ENCODE results near the gene CD74.

CD74 gene

GRCh38 chr5:150409638-150410523, 2.8 kb downstream of the CD74 start:
- DNase-seq, result peak; percentile 88 to 91 (median 90)

DNA sequence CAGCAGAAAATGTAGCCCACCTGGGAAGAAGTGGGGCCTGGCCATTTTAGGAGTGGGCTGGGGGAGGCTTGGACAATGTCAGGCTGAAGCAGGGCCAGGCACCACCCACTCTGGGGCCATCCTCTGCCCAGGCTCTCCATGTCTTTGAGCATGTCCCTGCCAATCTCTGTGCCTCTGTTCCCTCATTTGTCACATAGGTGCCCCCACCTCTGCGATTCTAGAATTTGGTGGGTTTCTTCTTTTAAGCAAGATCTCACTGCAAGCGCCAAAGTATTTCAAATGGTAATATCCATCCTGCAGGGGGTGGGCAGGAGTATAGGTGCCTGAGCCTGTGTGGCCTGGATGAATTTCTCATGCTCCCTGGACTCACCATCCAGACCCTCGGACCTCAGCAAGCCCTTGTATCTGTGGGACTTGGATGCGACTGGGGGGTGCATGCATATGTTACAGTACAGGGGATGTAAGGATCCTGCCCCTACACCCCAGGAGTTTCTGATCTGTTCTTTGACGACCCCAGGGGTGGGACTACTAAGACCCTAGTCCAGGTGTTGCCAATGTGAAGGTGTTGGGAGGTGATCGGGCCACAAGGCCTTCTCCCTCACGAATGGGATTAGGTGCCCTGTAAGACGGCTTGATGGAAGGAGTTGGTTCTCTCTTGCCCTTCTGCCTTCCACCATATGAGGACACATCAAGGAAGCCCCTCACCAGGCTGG, 4.3 kb downstream of the CD74 start:
- no peak for DNase-seq

DNA sequence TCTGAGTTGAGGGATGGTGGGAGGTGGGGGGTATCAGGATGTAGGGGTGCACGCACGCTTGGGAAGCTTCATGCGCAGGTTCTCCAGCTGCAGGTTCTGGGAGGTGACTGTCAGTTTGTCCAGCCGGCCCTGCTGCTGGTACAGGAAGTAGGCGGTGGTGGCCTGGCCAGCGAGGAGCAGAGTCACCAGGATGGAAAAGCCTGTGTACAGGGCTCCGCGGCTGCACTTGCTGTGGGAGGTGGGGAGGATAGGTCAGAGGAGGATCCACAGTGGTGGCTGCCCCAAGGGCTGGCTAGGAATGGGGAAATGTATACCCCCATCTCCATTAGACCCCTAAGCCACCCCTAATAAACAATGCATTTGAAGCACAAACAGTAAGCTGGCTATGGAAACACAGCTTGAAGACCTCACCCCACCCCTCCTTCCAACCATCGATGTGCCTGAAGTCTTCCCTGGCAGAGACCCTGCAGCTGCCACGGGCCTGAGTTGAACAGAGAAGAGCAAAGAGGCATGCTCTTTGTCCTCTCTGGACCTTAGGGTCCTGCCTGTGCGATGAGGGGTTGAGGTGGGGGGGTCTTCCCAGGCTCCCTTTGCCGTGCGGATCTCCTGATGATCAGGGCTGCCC, 5.5 kb downstream of the CD74 start:
- DNase-seq, result no peak

DNA sequence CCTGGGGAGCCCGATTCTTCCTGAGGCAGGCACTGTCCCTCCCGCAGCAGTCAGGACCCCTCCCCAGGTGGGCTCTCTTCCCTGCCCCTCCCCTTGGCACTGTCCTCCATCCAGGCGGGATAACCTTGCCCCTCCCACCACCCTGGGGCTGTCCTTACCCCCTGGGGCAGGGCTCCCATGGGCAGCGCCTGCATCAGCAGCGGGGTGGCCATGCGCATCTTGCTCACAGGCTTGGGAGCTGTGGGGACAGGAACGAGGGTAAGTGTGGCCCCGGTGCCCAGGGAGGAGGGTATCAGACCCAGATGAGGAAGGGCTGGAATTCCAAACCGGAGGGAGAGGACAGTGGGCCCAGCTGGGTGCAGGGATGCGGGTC, 6.0 kb downstream of the CD74 start:
- DNase-seq, result no peak

DNA sequence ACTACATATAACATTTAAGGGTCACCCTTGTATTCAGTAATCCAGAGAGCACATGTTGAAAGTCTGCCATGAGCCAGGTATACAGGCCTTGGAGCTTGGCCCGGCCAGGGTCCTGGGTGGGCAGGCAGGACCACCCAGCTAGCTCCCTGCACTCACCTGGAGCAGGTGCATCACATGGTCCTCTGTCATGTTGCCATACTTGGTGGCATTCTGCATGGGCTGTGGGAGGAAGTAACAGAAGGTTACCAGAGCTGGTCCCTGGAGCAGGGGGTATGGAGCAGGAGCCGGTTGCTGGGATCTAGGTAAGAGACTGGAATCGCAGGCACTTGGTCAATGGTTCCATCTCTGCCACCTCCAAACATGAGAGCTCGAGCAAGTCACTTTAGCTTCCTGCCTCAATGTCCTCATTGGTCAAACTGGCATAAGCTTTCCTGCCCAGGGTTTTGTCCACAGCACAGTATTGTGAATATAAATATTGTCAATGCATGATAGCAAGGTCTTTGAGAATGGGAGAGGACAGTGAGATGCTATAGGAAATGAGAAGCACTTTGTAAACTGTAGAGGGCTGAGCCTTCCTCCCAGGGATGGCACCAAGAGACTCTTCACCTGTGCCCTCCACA, 6.5 kb downstream of the CD74 start:
- DNase-seq, result no peak

DNA sequence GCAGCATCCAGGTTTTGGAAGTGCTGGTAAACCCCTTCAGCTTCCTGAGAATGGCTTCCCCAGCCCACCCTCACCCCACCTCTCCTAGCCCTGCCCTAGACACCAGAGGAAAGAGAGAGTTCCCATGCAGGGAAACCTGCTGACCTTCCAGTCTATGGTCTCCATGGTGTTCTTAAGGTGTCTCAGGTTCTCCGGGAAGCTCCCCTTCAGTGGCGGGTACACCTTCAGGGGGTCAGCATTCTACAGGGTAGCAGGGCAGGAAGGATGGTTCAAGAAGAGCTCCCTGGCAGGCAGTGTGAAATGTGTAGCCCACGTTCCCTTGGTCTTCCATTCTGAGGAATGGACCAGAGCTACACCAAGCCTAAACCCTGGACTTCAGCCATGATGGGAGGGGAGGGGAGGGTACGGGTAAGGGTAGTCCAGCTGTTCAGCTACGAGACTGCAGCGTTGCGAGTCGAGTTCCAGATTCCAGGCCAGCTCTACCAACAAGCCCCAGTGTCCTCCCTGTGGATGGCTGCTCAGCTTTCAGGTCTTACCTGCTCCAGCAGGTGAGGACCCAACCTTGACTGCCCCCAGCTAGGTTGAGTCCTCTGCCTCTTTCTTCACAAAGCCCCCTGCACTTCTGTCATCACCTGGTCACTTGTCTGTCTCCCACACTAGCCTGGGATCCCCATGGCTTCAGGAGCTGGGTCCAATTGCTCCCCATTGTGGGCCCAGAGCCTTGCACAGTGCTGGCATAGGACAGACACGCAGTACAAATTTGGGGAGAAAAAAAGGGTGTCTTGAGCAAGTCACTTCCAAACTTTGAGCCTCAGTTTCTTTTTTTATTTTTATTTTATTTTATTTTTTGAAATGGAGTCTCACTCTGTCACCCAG, 7.5 kb downstream of the CD74 start:
- no peak for DNase-seq

DNA sequence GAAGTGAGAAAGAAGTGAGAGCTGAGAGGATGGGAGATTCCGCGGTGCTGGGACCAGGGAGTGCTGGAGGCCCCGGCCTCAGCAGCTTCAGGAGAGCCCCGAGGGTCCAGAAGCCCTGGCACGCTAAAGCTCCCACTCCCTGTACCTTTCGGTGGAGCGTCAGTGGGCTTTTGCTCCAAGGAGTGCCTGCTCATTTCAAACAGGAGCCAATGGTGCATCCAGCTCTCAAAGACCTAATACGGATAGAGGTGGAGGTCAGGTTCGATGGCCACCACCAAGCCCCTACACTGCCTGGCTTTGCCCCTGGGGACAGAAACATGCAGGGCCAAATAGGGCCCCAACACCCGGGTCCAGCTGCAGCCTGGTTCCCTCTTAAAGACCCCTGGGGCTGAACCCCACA, 8.2 kb downstream of the CD74 start:
- no peak for DNase-seq

DNA sequence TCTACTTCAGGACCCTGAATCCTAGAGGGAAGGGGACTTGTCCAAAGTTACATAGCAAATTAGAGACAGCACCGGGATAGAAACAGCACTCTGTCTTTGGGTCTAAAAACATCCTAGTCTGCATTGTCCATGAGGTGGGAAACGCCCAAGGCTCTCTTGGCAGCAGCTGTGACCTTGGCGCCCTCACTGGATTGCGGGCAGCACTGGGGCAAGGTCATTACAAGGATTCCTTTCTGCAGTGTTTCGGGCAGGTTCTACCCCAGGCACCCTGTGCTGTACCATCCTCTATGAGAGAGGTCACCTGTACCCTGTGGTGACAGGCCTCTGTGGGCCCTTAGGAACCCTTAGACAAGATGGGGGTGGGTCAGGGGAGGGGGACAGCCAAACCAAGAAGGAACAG, 8.6 kb downstream of the CD74 start:
- DNase-seq, result no peak

DNA sequence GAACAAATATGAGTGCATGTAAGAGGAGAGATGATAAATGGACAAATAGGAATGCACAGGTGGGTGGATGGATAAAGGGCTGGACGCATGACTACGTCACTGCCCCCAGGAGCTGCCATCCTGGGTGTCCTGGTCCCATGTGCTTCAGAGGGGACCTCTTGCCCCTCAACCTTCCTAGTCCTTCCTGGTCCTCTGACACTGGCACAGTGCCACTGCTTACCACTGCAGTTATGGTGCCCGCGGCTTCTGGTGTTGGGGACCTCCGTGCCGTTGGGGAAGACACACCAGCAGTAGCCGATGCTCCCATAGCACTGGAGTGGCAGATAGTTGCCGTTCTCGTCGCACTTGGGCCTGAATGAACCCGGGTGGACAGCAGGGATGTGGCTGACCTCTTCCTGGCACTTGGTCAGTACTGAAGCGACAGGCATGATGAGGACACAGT, 9.8 kb downstream of the CD74 start:
- DNase-seq, result no peak

DNA sequence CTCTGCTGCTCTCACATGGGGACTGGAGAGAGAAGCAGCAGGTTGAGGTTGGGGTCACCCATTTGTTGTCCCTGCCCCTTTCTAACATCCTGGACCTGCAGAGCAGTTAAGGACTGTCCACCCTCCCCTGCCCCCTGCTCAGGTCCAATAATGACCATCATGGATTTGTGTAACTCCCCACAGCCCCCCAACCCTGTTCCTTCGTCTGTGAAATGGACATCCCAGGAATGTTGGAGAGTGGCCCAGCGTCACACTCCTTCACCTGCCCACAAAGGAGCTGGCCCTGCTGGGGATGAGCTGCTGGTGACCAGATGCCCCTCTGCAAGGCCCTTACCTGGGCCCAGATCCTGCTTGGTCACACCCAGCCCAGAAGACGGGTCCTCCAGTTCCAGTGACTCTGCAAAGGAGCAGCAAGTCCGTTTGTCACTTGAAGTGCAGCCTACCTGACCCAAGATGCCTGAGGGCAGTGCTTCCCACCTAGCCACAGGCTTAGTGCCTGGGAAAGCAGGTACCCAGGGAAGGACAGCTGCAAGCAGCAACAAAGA, 10.4 kb downstream of the CD74 start:
- no peak for DNase-seq

DNA sequence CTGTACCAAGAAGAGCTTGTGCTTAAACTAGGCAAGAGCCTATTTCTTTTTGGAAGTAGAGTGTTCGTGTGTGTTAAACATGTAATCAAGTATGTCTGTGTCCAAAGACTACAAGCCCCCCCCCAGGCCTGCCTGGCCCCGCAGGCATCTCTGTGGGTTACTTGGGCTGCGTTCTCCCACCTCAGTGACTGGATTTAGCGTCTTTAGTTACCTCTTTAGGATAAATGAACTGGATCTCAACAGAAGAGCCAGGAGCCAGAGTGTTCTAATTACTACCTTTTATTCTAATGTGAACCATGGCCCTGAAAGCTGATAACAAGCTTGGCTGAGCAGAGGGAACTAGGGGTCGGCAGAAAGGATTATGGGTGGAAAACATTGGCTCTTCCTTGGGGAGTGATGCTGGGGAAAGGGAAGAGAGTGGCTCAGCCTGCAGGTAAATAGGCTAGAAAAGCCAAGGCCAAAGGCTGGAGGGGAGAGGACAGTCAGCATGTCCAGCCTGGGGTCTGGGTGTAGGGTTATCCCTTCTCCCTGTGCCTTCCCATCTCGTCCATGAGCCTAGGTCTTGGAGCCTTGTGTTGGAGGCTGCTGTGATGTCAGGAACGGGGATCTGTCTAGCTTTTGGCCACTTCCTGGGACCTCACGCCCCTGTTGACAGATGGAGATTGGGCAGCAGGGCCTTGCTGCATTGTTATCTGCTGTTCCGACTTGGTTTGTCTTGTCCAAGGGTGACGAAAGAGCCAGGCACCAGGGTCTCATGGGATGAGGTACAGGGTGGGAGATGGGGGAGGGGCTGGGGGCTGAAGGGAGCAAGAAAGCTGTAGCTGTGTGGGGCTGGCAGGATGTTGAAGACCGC, 11.1 kb downstream of the CD74 start:
- DNase-seq, result no peak

DNA sequence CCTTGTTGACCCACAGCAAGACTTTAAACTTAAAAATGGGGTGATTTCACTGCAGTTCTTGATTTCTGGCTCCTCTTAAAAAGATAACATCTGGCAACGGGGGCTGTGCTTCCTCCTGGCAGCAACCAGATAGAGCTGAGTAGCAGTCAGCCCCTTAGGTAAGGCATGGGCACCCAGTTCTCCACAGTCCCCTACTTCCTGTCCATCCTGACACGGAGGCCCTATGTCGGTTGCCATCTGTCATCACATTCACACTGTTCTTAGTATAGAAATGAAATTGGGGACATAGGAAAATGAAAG, 11.7 kb downstream of the CD74 start:
- no peak for DNase-seq

DNA sequence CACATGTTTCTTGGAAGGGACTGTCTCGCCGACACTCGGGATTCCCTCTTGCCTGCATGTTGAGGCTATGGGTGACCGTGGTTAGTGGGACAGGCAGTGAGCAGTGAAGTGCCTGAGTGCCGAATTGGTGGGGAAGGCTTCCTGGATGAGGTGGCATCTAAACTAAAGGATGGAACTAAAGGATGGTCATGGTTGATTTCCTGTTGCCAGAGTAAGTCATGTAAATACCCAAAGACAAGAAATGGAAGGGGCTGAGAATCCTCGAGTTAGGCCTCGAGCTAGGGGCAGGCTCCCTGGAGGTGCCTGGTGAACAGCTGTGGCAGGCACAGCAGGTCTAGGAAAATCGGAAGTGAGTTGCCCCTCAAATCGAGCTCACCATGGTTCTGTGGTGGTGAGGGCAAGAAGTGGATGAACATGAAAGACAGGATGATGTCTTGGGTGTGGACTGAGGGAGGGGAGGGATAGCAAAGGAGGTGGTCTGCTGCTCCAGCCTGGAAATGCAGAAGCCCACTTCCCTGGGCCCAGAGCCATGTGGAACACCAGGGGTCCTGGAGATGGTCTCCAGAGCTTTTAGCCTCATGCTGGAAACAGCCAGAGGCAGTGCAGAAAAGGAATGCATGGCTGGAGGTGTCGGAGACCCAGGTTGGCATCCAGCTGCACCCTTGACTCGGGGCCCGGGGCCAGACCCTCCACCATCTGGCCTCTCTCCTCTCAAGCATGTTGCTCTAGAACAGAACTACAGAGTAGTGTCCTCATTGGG, 12.2 kb downstream of the CD74 start:
- no peak for DNase-seq

- no peak for DNase-seq
Observed at GRCh38 chr5:150399524-150400211, 13.0 kb downstream of the CD74 start.

DNA sequence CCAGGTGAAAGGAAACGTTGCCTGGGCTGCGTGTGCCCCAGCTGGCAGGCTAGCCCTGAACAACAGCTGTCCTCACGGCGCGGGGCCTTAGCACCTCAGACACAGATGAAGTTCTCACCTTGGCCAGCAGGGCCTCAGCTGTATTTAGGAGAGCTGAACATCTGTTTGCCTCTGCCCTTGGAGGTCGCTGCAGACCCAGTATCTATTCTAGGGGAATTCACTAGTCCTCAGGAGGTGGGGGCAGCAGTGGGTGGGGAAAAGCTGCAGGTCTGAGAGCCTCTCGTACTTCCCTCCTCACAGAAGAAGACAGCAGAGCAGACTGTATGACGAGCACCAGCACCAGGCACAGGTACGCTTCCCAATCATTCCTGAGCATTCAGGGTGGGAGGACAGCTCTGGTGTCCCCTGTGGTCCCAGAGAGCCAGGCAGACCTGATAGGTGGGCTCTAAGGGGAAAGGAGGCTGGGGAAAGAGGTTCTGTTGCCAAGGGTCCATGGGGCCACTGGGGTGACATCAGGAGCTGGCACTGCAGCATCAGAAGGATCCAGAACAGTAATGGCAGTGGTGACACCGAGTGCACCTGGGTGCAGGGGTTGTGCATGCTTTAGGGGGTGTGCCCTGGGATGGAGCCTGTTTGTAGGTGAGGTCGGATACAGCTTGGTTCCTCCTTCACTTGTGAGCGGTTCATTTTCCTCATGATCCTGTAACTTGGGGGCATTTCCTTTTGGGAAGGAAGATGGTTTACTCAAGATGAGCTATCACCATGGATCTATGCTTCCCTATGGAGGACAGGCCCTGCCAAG, 13.8 kb downstream of the CD74 start:
- DNase-seq, result peak; percentile 15 to 40 (median 28)

DNA sequence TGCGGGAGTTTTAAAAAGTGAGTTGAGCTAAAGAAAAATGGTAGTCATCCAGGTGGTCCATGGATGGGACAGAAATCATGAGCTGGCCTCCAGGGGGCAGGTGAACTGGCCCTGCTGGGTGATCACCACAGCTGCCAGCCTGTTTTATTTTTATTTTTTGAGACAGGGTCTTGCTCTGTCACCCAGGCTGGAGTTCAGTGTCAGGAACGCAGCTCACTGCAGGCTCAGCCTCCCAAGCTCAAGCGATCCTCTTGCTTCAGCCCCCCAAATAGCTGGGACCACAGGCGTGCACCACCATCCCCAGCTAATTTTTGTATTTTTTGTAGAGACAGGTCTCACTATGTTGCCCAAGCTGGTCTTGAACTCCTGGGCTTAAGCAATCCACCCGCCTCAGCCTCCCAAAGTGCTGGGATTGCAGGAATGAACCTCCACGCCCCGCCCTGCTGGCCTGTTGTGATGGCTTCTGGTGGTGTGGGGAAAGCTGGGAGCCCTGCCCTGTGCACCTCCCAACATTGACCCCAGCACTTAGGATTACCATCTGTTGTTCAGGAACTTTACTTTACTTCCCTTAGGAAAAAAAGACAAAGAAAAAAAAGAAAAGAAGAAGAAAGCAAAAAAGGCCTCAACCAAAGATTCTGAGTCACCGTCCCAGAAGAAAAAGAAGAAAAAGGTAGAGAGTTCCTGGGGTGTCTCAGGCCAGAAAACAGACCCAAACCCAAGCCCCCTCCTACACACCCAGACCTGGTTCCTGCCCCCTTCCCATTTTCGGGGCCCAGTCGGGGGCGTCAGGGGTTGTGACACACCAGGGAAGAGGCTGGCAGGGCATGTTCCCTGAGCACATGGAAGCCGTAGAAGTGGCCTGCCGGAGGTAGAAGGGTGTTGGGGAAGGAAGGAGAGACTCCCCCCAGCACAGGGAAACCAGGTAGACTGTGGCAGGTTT, 14.7 kb downstream of the CD74 start:
- no peak for DNase-seq

- no peak for DNase-seq
Observed at GRCh38 chr5:150397146-150397781, 15.4 kb downstream of the CD74 start.
